Measurements from ENCODE around the gene EIF1. TPM values are rescaled to one million over a fixed set of nuclear protein-coding genes. Genes with fewer than 3 reads are reported as not detected.
A peak's percentile ranks its signal among the peaks of the same experiment; 100 is the strongest.
"Not testable (repeated sequence)": the region's sequence is repeated elsewhere in the genome, so short reads cannot be mapped to it uniquely, and the experiment has no call there.

EIF1 gene
- total RNA-seq, 1 experiment from 2014 or later = 775 TPM

DNA sequence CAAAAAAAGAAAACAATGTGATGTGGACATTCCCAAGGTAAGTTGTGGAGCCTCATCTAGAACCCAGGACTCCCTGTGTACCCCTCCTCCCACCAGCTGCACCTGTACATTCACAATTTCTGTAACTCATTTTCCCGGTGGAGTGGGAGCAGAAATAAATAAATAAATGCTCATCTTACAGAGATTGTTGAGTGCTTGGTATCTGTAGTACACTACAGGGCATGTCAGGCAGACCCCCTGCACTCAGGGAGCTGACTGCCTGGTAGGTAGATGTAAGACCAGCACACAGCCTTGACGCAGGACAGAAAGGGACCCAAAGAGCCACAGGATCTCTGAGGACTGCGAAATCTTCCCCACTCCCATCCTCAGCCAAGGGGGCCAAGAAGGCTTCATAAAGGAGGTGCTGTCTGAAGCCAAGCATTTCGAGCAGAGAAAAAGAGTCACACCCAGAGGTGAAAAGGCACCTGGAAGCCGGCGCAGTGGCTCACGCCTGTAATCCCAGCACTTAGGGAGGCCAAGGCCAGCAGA lies 6.5 kb downstream of the EIF1 start:
- H3K9me2 ChIP-seq (ENCODE audit: insufficient read depth) = no peaks in the 10 kb centered on the region
- intact Hi-C loops (cut with micrococcal nuclease; ENCODE audit: unreplicated experiment) = no loop called here
- peaks cover 27% of the 10 kb centered on the region for H3K36me3 ChIP-seq (ENCODE audit: low read depth)
- H3K27me3 ChIP-seq (ENCODE audit: insufficient read depth, low read depth) = no peaks in the 10 kb centered on the region; the same call in 1 of the 2 replicates
- peaks cover 20% of the 10 kb centered on the region for H3K79me2 ChIP-seq (ENCODE audit: low read depth)
- H3K27ac ChIP-seq = no peak overlapping the region
- no TSS peak for BruUV-seq (replicated peaks)
- peaks cover 58% of the 10 kb centered on the region for H3F3A ChIP-seq (ENCODE audit: insufficient read depth, low read depth)
- H2AFZ ChIP-seq = no peak overlapping the region
- TF ChIP-seq, protein P1, sequence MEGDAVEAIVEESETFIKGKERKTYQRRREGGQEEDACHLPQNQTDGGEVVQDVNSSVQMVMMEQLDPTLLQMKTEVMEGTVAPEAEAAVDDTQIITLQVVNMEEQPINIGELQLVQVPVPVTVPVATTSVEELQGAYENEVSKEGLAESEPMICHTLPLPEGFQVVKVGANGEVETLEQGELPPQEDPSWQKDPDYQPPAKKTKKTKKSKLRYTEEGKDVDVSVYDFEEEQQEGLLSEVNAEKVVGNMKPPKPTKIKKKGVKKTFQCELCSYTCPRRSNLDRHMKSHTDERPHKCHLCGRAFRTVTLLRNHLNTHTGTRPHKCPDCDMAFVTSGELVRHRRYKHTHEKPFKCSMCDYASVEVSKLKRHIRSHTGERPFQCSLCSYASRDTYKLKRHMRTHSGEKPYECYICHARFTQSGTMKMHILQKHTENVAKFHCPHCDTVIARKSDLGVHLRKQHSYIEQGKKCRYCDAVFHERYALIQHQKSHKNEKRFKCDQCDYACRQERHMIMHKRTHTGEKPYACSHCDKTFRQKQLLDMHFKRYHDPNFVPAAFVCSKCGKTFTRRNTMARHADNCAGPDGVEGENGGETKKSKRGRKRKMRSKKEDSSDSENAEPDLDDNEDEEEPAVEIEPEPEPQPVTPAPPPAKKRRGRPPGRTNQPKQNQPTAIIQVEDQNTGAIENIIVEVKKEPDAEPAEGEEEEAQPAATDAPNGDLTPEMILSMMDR (conservative IDR thresholded peaks at IDR 0.05) = no peak
- TF ChIP-seq EZH2 (IDR thresholded peaks at IDR 0.05; ENCODE audit: low read depth) = no peak
- peaks cover 27% of the 10 kb centered on the region for H4K20me1 ChIP-seq (ENCODE audit: insufficient read depth)
- peaks cover 15% of the 10 kb centered on the region for H3K4me1 ChIP-seq (replicated peaks; ENCODE audit: insufficient read depth)
- CTCF ChIA-PET = interaction anchor here (0.6 to 1.4 kb wide), 4 partner anchors 15 to 198 kb away, joined by 3 to 7 read pairs (median 4); partner anchors contain the start of gene P3H4
- no peak for DNase-seq
- no peak overlapping the region for H3K4me2 ChIP-seq
- POLR2A ChIA-PET (ENCODE audit: unreplicated experiment) = interaction anchor here (0.5 kb wide), 1 partner anchor 1286 kb away, joined by 5 read pairs; no protein-coding TSS in a partner anchor
- no peaks in the 10 kb centered on the region for H3K9me3 ChIP-seq (ENCODE audit: insufficient read depth, low read depth)
- H3K4me3 ChIP-seq = no peak overlapping the region

DNA sequence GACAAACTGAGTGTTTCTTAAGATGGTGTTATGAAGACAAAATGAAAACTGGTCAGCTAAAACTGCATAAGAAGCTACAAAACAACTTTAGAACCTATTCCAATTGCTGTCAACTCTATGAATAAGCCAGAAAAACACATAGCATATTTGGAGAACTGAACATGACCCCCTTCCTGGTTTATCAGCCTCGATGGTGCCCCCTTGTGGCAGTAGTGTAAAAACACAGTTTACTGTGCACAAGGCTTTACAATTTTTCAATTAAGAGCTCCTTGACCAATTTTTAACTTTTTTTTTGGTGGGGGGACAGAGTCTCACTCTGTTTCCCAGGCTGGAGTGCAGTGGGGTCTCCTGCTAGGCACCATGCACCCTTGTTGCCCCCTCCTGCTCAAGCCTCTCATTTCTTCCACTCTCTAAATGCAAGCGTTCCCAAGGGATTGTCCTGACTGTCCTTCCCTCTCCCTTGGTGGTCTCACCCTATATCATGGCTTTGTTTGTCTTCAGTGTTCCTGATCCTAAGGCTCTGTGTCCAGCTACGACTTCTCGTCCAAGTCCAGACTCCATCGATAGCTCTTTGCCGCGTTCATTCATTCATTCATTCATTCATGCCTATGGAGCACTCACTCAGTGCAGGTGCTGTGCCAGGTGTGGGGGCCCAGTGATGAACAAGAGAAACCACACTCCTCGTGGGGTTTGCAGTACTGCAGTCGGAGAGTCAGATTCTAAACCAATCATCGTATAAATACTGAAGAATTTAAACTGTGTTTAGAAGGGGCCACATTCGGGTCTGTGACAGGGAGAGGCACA lies 7.5 kb downstream of the EIF1 start:
- peaks cover 10% of the 10 kb centered on the region for H3K79me2 ChIP-seq (ENCODE audit: low read depth)
- no TSS peak for BruUV-seq (replicated peaks)
- no peak overlapping the region for H3K4me2 ChIP-seq
- no peak for TF ChIP-seq EZH2 (IDR thresholded peaks at IDR 0.05; ENCODE audit: low read depth)
- TF ChIP-seq, protein P1 (conservative IDR thresholded peaks at IDR 0.05) = peak; percentile 88
- CTCF ChIA-PET = interaction anchor here (0.5 to 1.4 kb wide), 6 partner anchors 17 to 197 kb away, joined by 3 to 4 read pairs (median 3); partner anchors contain the start of gene P3H4
- H4K20me1 ChIP-seq (ENCODE audit: insufficient read depth) = peaks cover 18% of the 10 kb centered on the region
- no peaks in the 10 kb centered on the region for H3K9me2 ChIP-seq (ENCODE audit: insufficient read depth)
- no peak overlapping the region for H3K4me3 ChIP-seq
- 0 out of 2 replicates have a peak, but pooled peaks cover 6% of the 10 kb centered on the region for H3K4me1 ChIP-seq (replicated peaks; ENCODE audit: insufficient read depth)
- H3K27ac ChIP-seq = no peak overlapping the region
- H3F3A ChIP-seq (ENCODE audit: insufficient read depth, low read depth) = peaks cover 48% of the 10 kb centered on the region
- intact Hi-C loops (cut with micrococcal nuclease; ENCODE audit: unreplicated experiment) = no loop called here
- POLR2A ChIA-PET (ENCODE audit: unreplicated experiment) = interaction anchor here (0.5 to 0.8 kb wide), 7 partner anchors 21 to 1287 kb away, joined by 3 to 8 read pairs (median 4); no protein-coding TSS in a partner anchor
- H3K36me3 ChIP-seq (ENCODE audit: low read depth) = peaks cover 17% of the 10 kb centered on the region
- no peaks in the 10 kb centered on the region for H3K9me3 ChIP-seq (ENCODE audit: insufficient read depth, low read depth)
- no peak overlapping the region for H2AFZ ChIP-seq
- DNase-seq = peak; percentile 46 to 68
- no peaks in the 10 kb centered on the region; the same call in 1 of the 2 replicates for H3K27me3 ChIP-seq (ENCODE audit: insufficient read depth, low read depth)

DNA sequence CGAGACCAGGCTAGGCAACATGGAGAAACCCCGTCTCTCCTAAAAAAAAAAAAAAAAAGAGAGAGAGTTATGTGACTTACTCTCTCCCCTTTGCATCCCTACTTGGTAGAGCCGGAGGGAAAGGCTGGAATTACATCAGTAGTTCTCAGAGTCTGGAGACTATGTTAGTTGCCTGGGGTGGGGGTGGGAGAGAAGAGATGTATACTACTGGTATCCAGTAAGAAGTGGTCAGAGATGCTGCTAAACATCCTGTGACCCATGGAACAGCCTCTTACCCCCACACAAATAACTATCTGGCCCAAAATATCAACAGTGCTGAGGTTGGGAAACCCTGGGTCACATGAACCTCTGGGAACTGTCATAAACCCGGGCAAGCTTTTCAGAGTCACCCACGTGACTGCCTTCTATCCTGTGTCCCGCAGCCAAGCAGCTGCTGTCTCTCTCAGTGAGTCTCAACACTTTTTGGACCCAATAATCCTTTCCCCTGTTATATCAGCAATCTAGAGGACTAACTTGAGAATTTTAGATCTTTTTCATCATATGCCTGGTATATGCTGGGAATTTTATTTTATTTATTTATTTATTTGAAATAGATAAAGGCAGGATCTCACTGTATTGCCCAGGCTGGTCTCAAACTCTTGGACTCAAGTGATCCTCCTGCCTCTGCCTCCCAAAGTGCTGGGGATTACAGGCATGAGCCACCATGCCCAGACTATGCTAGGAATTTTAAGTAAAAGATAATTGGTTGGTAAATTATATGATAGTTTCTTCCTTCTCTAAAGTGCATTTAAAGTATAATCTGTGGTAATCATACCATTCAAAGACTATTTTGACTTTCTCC lies 8.7 kb downstream of the EIF1 start:
- CTCF ChIA-PET = interaction anchor here (0.6 kb wide), 1 partner anchor 32 kb away, joined by 3 read pairs; no protein-coding TSS in a partner anchor

DNA sequence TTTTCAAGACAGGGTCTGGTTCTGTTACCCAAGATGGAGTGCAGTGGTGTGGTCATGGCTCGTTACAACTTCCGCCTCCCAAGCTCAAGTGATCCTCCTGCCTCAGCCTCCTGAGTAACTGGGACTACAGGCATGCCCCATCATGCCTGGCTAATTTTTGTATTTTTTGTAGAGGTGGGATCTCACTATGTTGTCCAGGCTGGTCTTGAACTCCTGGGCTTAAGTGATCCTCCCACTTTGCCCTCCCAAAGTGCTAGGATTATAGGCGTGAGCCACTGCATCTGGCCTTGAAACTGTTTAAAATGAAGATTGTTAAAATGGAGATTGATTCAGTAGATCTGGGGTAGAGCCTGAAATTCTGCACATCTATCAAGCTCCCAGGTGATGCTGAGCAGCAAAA lies 12.2 kb downstream of the EIF1 start:
- H3K27ac ChIP-seq; H3K4me3 ChIP-seq; H4K20me1 ChIP-seq (ENCODE audit: insufficient read depth); BruUV-seq (replicated peaks); H3K36me3 ChIP-seq (ENCODE audit: low read depth); H3K4me2 ChIP-seq; H3K9me2 ChIP-seq (ENCODE audit: insufficient read depth); POLR2A ChIA-PET (ENCODE audit: unreplicated experiment); H3F3A ChIP-seq (ENCODE audit: insufficient read depth, low read depth); H3K9me3 ChIP-seq (ENCODE audit: insufficient read depth, low read depth); H3K4me1 ChIP-seq (replicated peaks; ENCODE audit: insufficient read depth); CTCF ChIA-PET; H3K79me2 ChIP-seq (ENCODE audit: low read depth); DNase-seq; intact Hi-C loops (cut with micrococcal nuclease; ENCODE audit: unreplicated experiment); H2AFZ ChIP-seq; H3K27me3 ChIP-seq (ENCODE audit: insufficient read depth, low read depth): not testable (repeated sequence)

More for the DNA sequence above, 8.7 kb downstream of the EIF1 start:
- H2AFZ ChIP-seq = no peak overlapping the region
- H3K4me3 ChIP-seq = no peak overlapping the region
- H4K20me1 ChIP-seq (ENCODE audit: insufficient read depth) = peaks cover 6% of the 10 kb centered on the region
- H3K9me2 ChIP-seq (ENCODE audit: insufficient read depth) = no peaks in the 10 kb centered on the region
- no peaks in the 10 kb centered on the region for H3K4me1 ChIP-seq (replicated peaks; ENCODE audit: insufficient read depth)
- TF ChIP-seq, protein P1 (conservative IDR thresholded peaks at IDR 0.05) = no peak
- TF ChIP-seq EZH2 (IDR thresholded peaks at IDR 0.05; ENCODE audit: low read depth) = no peak
- no TSS peak for BruUV-seq (replicated peaks)
- H3K4me2 ChIP-seq = no peak overlapping the region
- POLR2A ChIA-PET (ENCODE audit: unreplicated experiment) = no interaction called here
- H3K27ac ChIP-seq = no peak overlapping the region
- no peak for DNase-seq
- peaks cover 6% of the 10 kb centered on the region for H3K36me3 ChIP-seq (ENCODE audit: low read depth)
- no peaks in the 10 kb centered on the region for H3K27me3 ChIP-seq (ENCODE audit: insufficient read depth, low read depth)
- intact Hi-C loops (cut with micrococcal nuclease; ENCODE audit: unreplicated experiment) = no loop called here
- no peaks in the 10 kb centered on the region for H3K9me3 ChIP-seq (ENCODE audit: insufficient read depth, low read depth)
- no peaks in the 10 kb centered on the region for H3K79me2 ChIP-seq (ENCODE audit: low read depth)
- H3F3A ChIP-seq (ENCODE audit: insufficient read depth, low read depth) = peaks cover 36% of the 10 kb centered on the region
